ENCODE data around the gene ZFHX3. TPM values are rescaled to one million over a fixed set of nuclear protein-coding genes. Genes with fewer than 3 reads are reported as not detected.
"Not testable (repeated sequence)": the region's sequence is repeated elsewhere in the genome, so short reads cannot be mapped to it uniquely, and the experiment has no call there.

ZFHX3 gene
- total RNA-seq, 1 donor from 2014 or later = 40.1 TPM

DNA sequence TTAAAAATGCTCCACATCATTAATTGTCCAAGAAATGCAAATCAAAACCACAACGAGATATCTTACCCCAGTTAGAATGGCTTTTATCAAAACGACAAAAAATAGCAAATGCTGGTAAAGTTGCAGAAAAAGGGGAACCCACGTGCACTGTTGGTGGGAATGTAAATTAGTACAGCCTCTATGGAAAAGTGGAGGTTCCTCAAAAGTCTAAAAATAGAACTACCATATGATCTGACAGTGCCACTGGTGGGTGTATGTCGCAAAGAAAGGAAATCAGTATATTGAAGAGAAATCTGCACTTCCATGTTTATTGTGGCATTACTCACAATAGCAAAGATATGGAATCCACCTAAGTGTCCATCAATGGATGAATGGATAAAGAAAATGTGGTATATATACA lies 38.2 kb upstream of the ZFHX3 start:
- TF ChIP-seq, protein P1, sequence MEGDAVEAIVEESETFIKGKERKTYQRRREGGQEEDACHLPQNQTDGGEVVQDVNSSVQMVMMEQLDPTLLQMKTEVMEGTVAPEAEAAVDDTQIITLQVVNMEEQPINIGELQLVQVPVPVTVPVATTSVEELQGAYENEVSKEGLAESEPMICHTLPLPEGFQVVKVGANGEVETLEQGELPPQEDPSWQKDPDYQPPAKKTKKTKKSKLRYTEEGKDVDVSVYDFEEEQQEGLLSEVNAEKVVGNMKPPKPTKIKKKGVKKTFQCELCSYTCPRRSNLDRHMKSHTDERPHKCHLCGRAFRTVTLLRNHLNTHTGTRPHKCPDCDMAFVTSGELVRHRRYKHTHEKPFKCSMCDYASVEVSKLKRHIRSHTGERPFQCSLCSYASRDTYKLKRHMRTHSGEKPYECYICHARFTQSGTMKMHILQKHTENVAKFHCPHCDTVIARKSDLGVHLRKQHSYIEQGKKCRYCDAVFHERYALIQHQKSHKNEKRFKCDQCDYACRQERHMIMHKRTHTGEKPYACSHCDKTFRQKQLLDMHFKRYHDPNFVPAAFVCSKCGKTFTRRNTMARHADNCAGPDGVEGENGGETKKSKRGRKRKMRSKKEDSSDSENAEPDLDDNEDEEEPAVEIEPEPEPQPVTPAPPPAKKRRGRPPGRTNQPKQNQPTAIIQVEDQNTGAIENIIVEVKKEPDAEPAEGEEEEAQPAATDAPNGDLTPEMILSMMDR (conservative IDR thresholded peaks at IDR 0.05) = no peak
- no peaks in the 10 kb centered on the region for H3K27me3 Mint-ChIP-seq (ENCODE audit: low read depth)

DNA sequence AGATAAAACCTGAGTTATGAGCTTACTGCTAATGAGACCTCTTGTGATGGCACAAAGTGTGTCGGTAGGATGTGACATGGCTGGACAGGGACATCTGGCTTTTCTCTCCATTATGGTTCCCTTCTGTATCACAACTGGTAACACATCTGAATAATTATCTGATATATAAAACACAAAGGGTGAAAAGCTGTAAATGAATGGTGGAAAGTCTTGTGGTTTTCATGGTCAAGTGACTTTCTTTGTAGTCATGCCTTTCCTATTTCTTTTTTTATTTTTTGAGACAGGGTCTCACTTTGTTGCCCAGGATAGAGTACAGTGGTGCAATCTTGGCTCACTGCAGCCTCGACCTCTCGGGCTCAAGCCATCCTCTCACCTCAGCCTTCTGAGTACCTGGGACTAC lies 35.3 kb upstream of the ZFHX3 start:
- DNase-seq (ENCODE audit: low read depth, low spot score) = no peak
- H3K27ac Mint-ChIP-seq (ENCODE audit: unreplicated experiment) = no peak overlapping the region
- H3K4me1 Mint-ChIP-seq = peaks cover 11% of the 10 kb centered on the region
- H3K9me3 Mint-ChIP-seq = peaks cover 6% of the 10 kb centered on the region
- H3K4me3 Mint-ChIP-seq = no peak overlapping the region
- H3K36me3 Mint-ChIP-seq (ENCODE audit: low read depth) = no peaks in the 10 kb centered on the region
- TF ChIP-seq, protein P1 (conservative IDR thresholded peaks at IDR 0.05) = no peak
- H3K27me3 Mint-ChIP-seq (ENCODE audit: low read depth) = no peaks in the 10 kb centered on the region

More for the DNA sequence above, 38.2 kb upstream of the ZFHX3 start:
- peaks cover 6% of the 10 kb centered on the region for H3K9me3 Mint-ChIP-seq
- H3K27ac Mint-ChIP-seq (ENCODE audit: unreplicated experiment) = no peak overlapping the region
- no peaks in the 10 kb centered on the region for H3K36me3 Mint-ChIP-seq (ENCODE audit: low read depth)
- H3K4me1 Mint-ChIP-seq = peaks cover 6% of the 10 kb centered on the region
- no peak overlapping the region for H3K4me3 Mint-ChIP-seq
- no peak for DNase-seq (ENCODE audit: low read depth, low spot score)

DNA sequence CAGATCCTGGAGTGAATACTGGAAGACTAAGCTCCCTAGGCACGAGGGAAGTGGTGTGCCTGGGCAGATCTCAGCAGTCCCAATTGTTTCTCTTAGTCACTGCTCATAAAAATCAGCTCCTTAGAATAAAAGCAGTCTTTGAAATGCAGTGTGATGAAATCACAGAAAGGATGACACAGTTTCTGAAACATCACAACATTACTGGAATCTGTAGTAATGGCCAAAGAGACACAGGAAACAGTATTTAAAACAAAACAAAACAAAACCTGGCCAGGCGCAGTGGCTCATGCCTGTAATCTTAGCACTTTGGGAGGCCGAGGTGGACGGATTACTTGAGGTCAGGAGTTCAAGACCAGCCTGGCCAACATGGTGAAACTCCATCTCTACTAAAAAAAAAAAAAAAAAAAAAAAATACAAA lies 34.7 kb upstream of the ZFHX3 start:
- H3K4me3 Mint-ChIP-seq; H3K36me3 Mint-ChIP-seq (ENCODE audit: low read depth); DNase-seq (ENCODE audit: low read depth, low spot score); H3K9me3 Mint-ChIP-seq; H3K27me3 Mint-ChIP-seq (ENCODE audit: low read depth); H3K27ac Mint-ChIP-seq (ENCODE audit: unreplicated experiment): not testable (repeated sequence)
- H3K4me1 Mint-ChIP-seq = peaks cover 11% of the 10 kb centered on the region

DNA sequence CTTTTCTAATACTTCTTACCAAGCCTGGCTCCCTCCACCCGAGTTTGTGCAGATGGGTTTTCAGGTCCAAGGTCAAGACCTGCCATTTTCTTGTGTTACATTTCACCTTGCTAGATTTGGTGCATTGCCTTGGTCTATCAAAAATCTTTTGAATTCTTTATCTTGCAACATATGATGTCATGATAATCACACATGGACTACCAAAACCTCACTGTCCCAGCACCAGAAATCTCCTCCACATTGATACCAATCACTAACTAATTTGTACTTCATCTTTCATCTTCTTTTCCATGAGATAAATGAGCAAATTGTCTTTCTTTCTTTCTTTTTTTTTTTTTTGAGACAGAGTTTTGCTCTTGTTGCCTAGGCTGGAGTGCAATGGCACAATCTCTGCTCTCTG lies 33.0 kb upstream of the ZFHX3 start:
- no peaks in the 10 kb centered on the region for H3K36me3 Mint-ChIP-seq (ENCODE audit: low read depth)
- no peak overlapping the region for H3K4me3 Mint-ChIP-seq
- DNase-seq (ENCODE audit: low read depth, low spot score) = no peak
- TF ChIP-seq, protein P1 (conservative IDR thresholded peaks at IDR 0.05) = no peak
- H3K27ac Mint-ChIP-seq (ENCODE audit: unreplicated experiment) = no peak overlapping the region
- H3K27me3 Mint-ChIP-seq (ENCODE audit: low read depth) = no peaks in the 10 kb centered on the region
- H3K4me1 Mint-ChIP-seq = peaks cover 11% of the 10 kb centered on the region
- H3K9me3 Mint-ChIP-seq = peaks cover 4% of the 10 kb centered on the region

DNA sequence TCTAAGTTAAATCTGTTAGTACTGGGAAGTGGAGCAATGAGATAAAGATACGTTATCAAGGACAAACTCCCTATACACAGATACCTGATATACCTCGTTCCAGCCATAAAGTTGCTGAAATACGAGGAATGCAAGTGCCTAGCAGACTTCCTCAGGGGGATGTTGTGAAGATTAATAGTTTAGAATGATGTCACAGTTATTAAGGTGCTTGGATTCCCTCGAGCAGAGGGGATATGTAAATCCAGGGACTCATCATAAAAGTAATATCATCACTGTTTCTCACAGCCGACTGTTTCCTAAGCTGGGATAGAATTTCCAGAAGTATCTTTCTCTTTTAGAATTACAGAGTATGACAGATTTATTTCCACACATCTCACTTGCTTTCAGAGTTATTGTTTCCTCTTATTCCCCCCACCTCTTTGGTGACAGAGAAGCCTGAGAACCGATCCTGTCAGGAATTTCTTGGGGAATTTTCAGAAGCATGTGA lies 28.4 kb upstream of the ZFHX3 start:
- no peaks in the 10 kb centered on the region for H3K9me3 Mint-ChIP-seq
- H3K27me3 Mint-ChIP-seq (ENCODE audit: low read depth) = peaks cover 1% of the 10 kb centered on the region
- no peak for DNase-seq (ENCODE audit: low read depth, low spot score)
- TF ChIP-seq, protein P1 (conservative IDR thresholded peaks at IDR 0.05) = no peak
- H3K27ac Mint-ChIP-seq (ENCODE audit: unreplicated experiment) = no peak overlapping the region
- no peaks in the 10 kb centered on the region for H3K36me3 Mint-ChIP-seq (ENCODE audit: low read depth)
- H3K4me1 Mint-ChIP-seq = peaks cover 13% of the 10 kb centered on the region
- H3K4me3 Mint-ChIP-seq = no peak overlapping the region

DNA sequence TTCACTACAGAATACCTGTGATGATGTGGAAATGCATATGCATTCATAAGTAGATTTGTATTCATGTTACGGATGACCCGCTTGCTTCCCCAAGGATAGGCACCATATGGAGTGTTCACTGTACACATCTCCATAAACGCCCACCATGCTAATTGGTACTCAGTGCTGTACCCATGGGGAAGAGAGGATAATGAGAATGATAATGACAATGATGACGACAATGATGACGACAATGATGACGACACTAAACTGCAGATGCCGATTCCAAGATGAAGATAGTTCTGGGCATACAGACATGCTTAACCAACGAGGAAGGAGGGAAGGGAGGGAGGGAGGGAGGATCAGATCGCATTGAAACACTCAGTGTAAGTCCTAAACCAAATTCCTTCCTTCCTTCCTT lies 26.5 kb upstream of the ZFHX3 start:
- H3K36me3 Mint-ChIP-seq (ENCODE audit: low read depth) = no peaks in the 10 kb centered on the region
- peaks cover 24% of the 10 kb centered on the region for H3K4me1 Mint-ChIP-seq
- no peak for DNase-seq (ENCODE audit: low read depth, low spot score)
- H3K27me3 Mint-ChIP-seq (ENCODE audit: low read depth) = peaks cover 13% of the 10 kb centered on the region
- H3K4me3 Mint-ChIP-seq = no peak overlapping the region
- TF ChIP-seq, protein P1 (conservative IDR thresholded peaks at IDR 0.05) = no peak
- H3K9me3 Mint-ChIP-seq = no peaks in the 10 kb centered on the region
- no peak overlapping the region for H3K27ac Mint-ChIP-seq (ENCODE audit: unreplicated experiment)

DNA sequence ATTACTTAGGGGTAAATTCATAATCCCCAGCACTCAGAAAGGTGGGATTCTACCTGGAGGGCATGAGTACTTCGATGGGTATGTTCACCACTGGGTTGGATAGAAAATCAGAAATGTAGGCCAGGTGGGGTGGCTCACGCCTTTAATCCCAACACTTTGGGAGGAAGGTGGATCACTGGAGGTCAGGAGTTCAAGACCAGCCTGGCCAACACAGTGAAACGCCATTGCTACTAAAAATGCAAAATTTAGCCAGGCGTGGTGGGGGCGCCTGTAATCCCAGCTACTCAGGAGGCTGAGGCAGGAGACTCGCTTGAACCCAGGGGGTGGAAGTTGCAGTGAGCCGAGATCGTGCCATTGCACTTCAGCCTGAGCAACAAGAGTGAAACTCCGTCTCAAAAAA lies 24.1 kb upstream of the ZFHX3 start:
- H3K4me3 Mint-ChIP-seq; H3K36me3 Mint-ChIP-seq (ENCODE audit: low read depth); DNase-seq (ENCODE audit: low read depth, low spot score); H3K27ac Mint-ChIP-seq (ENCODE audit: unreplicated experiment); H3K9me3 Mint-ChIP-seq: not testable (repeated sequence)
- H3K4me1 Mint-ChIP-seq = peaks cover 39% of the 10 kb centered on the region
- H3K27me3 Mint-ChIP-seq (ENCODE audit: low read depth) = peaks cover 35% of the 10 kb centered on the region
